SK-N-SH treated with all-trans-retinoic acid at 6 μM for 48 hours (cell line): ENCODE results near the gene RFX3.

ENCODE experiments used
- ARNTL ChIP-seq: fragments of 450-650 bp; formaldehyde crosslinking; IDR thresholded peaks from 2 replicates; pipeline ENCODE4 v1.5.0; 2020; ENCODE audit warnings: low read depth, mild to moderate bottlenecking, moderate library complexity, borderline replicate concordance
- BACH2 ChIP-seq: fragments of 250-450 bp; sonication (Bioruptor Pico); IDR thresholded peaks from 2 replicates; pipeline ENCODE4 v1.9.0; 2021; ENCODE audit warnings: mild to moderate bottlenecking, borderline replicate concordance
- ZC3H10 ChIP-seq: fragments of 250-450 bp; sonication (Bioruptor Pico); IDR thresholded peaks from 2 replicates; pipeline ENCODE4 v1.5.1; 2021; ENCODE audit warnings: mild to moderate bottlenecking, moderate library complexity
- ZNF565 ChIP-seq: fragments of 450-650 bp; formaldehyde crosslinking; conservative IDR thresholded peaks from 2 replicates; pipeline ENCODE4 v1.5.0; 2020; ENCODE audit warnings: low read depth, mild to moderate bottlenecking, moderate library complexity

GRCh38 chr9:3180696-3181048, 345.1 kb downstream of the RFX3 start:
- TF ChIP-seq BACH2 (CRISPR knock-in tag) (no peak), ARNTL (CRISPR knock-in tag) (no peak), ZC3H10 (CRISPR knock-in tag) (no peak), ZNF565 (CRISPR knock-in tag) (no peak)
